Duodenal mucosa (tissue), 2 donors: ENCODE results near the gene GABBR2.
"Not testable (repeated sequence)": the region's sequence is repeated elsewhere in the genome, so short reads cannot be mapped to it uniquely, and the experiment has no call there.

Source experiments
- H3K27ac ChIP-seq: one replicate; pipeline ENCODE4 v1.7.0; 2013; ENCODE audit warnings: low read depth, low read length
- H3K27me3 ChIP-seq, 2 donors: one replicate each; pipeline ENCODE4 v1.7.0; 2013; ENCODE audit warnings: low read length in 2 of 2, control low read depth in 1 of 2; ENCODE audit not compliant: insufficient read depth in 2 of 2, control insufficient read depth in 1 of 2
- H3K36me3 ChIP-seq, 2 donors: one replicate each; pipeline ENCODE4 v1.7.0; 2013; ENCODE audit warnings: low read length in 2 of 2, control low read depth in 1 of 2; ENCODE audit not compliant: insufficient read depth in 2 of 2, control insufficient read depth in 1 of 2
- H3K4me1 ChIP-seq, 2 donors: one replicate each; pipeline ENCODE4 v1.7.0; 2013; ENCODE audit warnings: low read length in 2 of 2, control low read depth in 1 of 2; ENCODE audit not compliant: insufficient read depth in 2 of 2, control insufficient read depth in 1 of 2
- H3K4me3 ChIP-seq, 2 donors: one replicate each; pipeline ENCODE4 v1.7.0; 2013; ENCODE audit warnings: low read length in 2 of 2, low read depth in 1 of 2
- H3K9ac ChIP-seq, 2 donors: one replicate each; pipeline ENCODE4 v1.7.0; 2013; ENCODE audit warnings: low read length in 2 of 2, low read depth in 1 of 2
- H3K9me3 ChIP-seq, 2 donors: one replicate each; pipeline ENCODE4 v1.7.0; 2013; ENCODE audit warnings: low read length in 2 of 2, control low read depth in 1 of 2; ENCODE audit not compliant: control insufficient read depth in 1 of 2

Gene GABBR2

GRCh38 chr9:98479449-98479848 is 229.3 kb downstream of the GABBR2 start:
- H3K27ac ChIP-seq: no peak overlapping the region
- H3K9ac ChIP-seq: no peak overlapping the region
- H3K4me3 ChIP-seq: no peak overlapping the region
- no peaks in the 10 kb centered on the region for H3K4me1 ChIP-seq
- H3K27me3 ChIP-seq: no peaks in the 10 kb centered on the region
- H3K36me3 ChIP-seq: no peaks in the 10 kb centered on the region
- no peaks in the 10 kb centered on the region for H3K9me3 ChIP-seq

GRCh38 chr9:98477884-98478283 is 230.9 kb downstream of the GABBR2 start:
- H3K4me3 ChIP-seq: no peak overlapping the region
- no peak overlapping the region for H3K9ac ChIP-seq
- H3K27ac ChIP-seq: no peak overlapping the region
- no peaks in the 10 kb centered on the region for H3K9me3 ChIP-seq
- H3K27me3 ChIP-seq: no peaks in the 10 kb centered on the region
- H3K4me1 ChIP-seq: no peaks in the 10 kb centered on the region
- no peaks in the 10 kb centered on the region for H3K36me3 ChIP-seq

DNA sequence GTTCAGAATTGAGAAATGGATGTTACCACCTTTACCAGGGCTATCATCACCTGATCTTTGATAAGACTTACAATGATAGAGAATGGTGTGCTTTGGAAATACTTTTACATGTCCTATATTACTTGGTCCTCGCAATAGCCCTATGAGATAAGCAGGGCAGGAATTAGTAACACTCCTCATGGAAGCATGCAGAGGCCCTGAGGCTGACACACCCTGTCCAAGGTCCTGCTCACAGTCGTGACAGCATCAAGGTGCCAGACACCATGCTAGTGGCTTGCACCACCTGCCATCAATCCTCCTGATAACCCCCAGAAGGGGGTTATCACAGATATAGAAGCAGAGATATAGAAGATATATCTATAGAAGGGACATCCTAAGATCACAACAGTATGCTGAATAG is 236.5 kb downstream of the GABBR2 start:
- no peak overlapping the region for H3K27ac ChIP-seq
- no peaks in the 10 kb centered on the region for H3K27me3 ChIP-seq
- no peaks in the 10 kb centered on the region for H3K9me3 ChIP-seq
- H3K4me3 ChIP-seq: no peak overlapping the region
- no peaks in the 10 kb centered on the region for H3K36me3 ChIP-seq
- no peak overlapping the region for H3K9ac ChIP-seq
- no peaks in the 10 kb centered on the region for H3K4me1 ChIP-seq

DNA sequence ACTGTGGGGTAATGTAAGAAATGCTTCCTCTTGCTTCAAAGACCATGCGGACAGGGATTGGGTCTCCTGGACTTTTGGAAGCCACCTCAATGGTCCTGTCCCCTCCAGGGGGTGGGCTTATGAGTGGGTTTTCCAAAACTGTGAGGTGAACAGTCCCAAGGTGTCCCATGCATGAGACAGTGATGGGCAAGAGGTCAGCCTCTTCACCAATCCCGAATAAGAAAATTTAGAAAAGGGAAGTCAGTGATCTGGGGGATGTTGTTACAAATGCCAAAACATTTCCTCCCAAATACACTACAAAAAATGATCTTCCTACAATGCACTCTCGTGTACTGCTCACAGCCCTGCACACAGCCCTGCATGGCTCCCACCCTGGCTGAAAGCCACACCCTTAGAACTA is 237.6 kb downstream of the GABBR2 start:
- no peaks in the 10 kb centered on the region for H3K4me1 ChIP-seq
- H3K4me3 ChIP-seq: no peak overlapping the region
- H3K27ac ChIP-seq: no peak overlapping the region
- no peak overlapping the region for H3K9ac ChIP-seq
- H3K27me3 ChIP-seq: no peaks in the 10 kb centered on the region
- H3K9me3 ChIP-seq: no peaks in the 10 kb centered on the region
- H3K36me3 ChIP-seq: no peaks in the 10 kb centered on the region

DNA sequence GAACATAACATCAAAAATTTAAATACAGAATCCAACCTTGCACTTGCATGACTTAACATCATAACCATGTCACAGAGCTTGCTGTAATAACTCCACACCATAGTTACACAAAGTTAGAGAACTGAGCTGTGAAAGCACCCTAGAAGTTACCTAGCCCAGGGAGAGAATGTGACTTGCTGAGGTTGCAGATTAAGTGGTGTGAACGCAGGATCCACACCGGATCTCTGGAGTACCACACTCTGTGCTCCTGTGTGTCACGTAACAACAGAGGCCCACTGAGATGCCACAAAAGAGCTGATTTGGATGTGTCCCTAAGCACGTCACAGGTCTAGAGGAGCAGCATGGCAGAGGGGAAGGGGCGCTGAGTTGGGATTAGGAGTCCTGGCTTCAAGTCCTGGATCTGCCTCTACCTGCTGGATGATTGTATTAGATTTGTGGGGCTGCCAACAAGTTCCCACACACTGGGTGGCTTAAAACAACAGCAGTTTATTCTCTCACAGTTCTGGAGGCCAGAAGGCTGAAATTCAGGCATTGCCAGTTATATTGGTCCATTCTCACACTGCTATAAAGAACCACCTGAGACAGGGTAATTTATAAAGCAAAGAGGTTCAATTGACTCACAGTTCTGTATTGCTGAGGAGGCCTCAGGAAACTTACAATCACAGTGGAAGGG is 240.0 kb downstream of the GABBR2 start:
- H3K4me1 ChIP-seq: no peaks in the 10 kb centered on the region
- H3K36me3 ChIP-seq: no peaks in the 10 kb centered on the region
- H3K27ac ChIP-seq: no peak overlapping the region
- no peaks in the 10 kb centered on the region for H3K9me3 ChIP-seq
- H3K9ac ChIP-seq: no peak overlapping the region
- no peak overlapping the region for H3K4me3 ChIP-seq
- H3K27me3 ChIP-seq: no peaks in the 10 kb centered on the region

DNA sequence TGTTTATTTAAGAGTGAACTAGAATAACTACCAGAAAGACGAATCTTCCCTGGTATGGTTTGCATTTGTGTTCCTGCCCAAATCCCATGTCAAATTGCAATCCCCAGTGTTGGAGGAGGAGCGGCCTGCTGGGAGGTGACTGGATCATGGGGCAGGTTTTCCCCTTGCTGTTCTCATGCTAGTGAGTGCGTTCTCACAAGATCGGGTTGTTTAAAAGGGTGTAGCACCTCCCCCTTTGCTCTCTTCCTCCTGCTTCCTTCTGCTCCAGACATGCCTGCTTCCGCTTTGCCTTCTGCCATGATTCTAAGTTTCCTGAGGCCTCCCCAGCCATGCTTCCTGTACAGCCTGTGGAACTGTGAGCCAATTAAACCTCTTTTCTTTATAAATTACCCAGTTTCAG is 242.9 kb downstream of the GABBR2 start:
- Histone ChIP-seq H3K27ac (no peak overlapping the region), H3K9ac (no peak overlapping the region), H3K36me3 (no peaks in the 10 kb centered on the region), H3K9me3 (peaks cover 3 to 10% of the 10 kb centered on the region in 2 donors), H3K4me3 (no peak overlapping the region), H3K4me1 (no peaks in the 10 kb centered on the region), H3K27me3 (no peaks in the 10 kb centered on the region)

DNA sequence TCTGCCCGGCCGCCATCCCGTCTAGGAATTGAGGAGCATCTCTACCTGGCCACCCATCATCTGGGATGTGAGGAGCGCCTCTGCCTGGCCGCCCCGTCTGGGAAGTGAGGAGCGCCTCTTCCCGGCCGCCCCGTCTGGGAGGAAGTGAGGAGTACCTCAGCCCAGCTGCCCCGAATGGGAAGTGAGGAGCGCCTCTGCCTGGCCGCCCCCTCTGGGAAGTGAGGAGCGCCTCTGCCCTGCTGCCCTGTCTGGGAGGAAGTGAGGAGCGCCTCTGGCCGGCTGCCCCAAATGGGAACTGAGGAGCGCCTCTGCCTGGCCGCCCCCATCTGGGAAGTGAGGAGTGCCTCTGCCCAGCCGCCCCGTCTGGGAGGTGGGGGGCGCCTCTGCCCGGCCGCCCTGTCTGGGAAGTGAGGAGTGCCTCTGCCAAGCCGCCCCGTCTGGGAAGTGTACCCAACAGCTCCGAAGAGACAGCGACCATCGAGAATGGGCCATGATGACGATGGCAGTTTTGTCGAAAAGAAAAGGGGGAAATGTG is 244.5 kb downstream of the GABBR2 start:
- H3K4me1 ChIP-seq, H3K27ac ChIP-seq, H3K4me3 ChIP-seq, H3K27me3 ChIP-seq, H3K9ac ChIP-seq, H3K36me3 ChIP-seq: not testable (repeated sequence)
- H3K9me3 ChIP-seq: peaks cover 7 to 20% of the 10 kb centered on the region in 2 donors

- no peaks in the 10 kb centered on the region for H3K36me3 ChIP-seq
- no peaks in the 10 kb centered on the region for H3K4me1 ChIP-seq
- H3K27ac ChIP-seq: no peak overlapping the region
- H3K27me3 ChIP-seq: no peaks in the 10 kb centered on the region
- peaks cover 7 to 20% of the 10 kb centered on the region in 2 donors for H3K9me3 ChIP-seq
- H3K9ac ChIP-seq: no peak overlapping the region
- H3K4me3 ChIP-seq: no peak overlapping the region
Observed at GRCh38 chr9:98462310-98462709, 246.4 kb downstream of the GABBR2 start.

GRCh38 chr9:98460704-98461103 is 248.0 kb downstream of the GABBR2 start:
- Histone ChIP-seq H3K9me3 (peaks cover 7 to 20% of the 10 kb centered on the region in 2 donors), H3K4me3 (no peak overlapping the region), H3K4me1 (no peaks in the 10 kb centered on the region), H3K36me3 (no peaks in the 10 kb centered on the region), H3K27me3 (peaks cover 0 to 6% of the 10 kb centered on the region in 2 donors), H3K9ac (no peak overlapping the region), H3K27ac (no peak overlapping the region)

DNA sequence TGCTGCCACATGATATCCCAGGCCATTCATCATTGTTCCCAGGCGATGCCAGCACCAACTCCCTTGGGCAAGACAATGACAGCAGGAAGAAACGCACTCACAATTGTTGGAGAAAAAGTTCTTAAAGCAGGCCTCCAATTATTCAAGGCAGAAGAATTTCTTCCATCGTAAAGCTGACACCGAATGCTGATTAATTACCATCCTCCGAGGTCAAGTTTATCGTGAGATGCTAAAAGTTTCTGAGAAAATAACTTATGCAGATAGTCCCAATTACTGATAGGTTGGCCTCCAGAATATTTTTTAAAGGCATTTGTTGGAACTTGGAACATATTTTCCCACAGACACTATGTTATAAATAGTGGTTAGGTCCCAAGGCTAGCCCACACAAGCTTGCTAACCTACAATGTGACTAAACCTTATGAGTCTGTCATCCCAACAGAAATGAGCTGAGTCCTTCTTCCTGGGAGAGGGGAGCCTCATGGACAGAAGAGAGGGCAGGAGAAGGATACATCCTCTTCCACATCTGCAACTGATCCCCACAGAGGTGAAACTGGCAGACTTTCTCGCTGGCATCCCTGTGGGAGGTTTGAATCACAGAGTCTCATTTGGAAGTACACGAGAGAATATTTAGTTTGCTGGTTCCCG is 250.9 kb downstream of the GABBR2 start:
- Histone ChIP-seq H3K9me3 (peaks cover 7 to 20% of the 10 kb centered on the region in 2 donors), H3K4me1 (no peaks in the 10 kb centered on the region), H3K36me3 (no peaks in the 10 kb centered on the region), H3K27ac (no peak overlapping the region), H3K4me3 (no peak overlapping the region), H3K27me3 (peaks cover 0 to 6% of the 10 kb centered on the region in 2 donors), H3K9ac (no peak overlapping the region)
